Right ventricle myocardium superior (tissue), 1 donor: ENCODE results near the gene DPH1. TPM values are rescaled to one million over a fixed set of nuclear protein-coding genes. Genes with fewer than 3 reads are reported as not detected.

ENCODE experiments used
- ATAC-seq: fragments of 200-7000 bp; cut with Tn5 transposase; one replicate; pipeline ENCODE4 v1.9.1; 2020; ENCODE audit warnings: mild to moderate bottlenecking; ENCODE audit not compliant: poor library complexity
- DNase-seq: peaks from one replicate; pipeline ENCODE4 v3.0.0-alpha.2; 2020
- intact Hi-C: fragments of 100-400 bp; cut with DNase I; formaldehyde crosslinking; loops from one replicate; pipeline ENCODE4 v1.11.2; 2022
- microRNA-seq: library from miRNA; unstranded; fragments of <30 nt; microRNA quantifications from one replicate; pipeline ENCODE4 v1.2.0, GENCODE V29; 2020
- total RNA-seq: library from RNA; stranded (reverse); fragmentation: NEBNext Ultra II Directional; extraction: Animal tissue kit (Norgen Biotek cat#: 25700); gene quantifications from one replicate; pipeline ENCODE4 v1.2.1, GENCODE V29; 2021
- donor health status: DM: no; HTN: yes; CAD: no; lungs with severe emphysema.

Gene DPH1
- total RNA-seq, 1 donor from 2014 or later = 26.8 TPM

DNA sequence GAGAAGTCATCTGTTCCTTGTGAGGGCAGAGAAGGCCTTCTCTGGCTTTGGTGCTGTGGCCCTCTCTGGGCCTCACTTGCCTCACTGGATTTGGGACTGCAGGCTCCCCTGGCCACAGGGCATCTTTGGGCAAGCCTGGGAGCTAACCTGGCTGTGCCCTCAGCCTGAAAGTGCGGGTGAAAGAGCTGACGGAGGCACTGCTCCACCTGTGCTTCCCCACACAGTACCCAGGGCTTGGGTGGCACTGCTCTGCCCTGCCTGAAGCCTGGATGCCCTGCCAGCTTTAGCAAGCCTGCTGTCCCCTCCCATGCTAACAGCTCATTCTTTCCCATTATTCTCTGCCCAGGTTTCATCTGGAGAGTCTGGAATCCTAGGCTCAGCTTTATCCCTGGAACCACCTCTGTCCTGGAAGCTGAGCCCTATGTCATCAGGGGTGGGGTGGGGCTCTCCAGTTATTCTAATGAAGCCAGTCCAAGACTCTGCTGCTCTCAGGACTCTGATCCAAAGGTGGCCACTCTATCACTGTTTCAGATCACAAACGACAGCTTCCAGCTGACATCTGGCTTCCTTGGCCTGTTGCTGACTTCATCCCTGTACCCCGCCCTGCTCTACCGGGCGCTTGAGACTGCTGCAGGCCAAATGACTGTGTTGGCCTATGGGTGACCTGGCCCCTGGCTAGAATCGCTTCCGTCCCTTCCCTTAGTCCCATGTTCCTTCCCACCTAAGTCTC is 54.2 kb downstream of the DPH1 start:
- intact Hi-C loops = loop anchor here (10.0 kb wide), 1 partner anchor 91 kb away; no protein-coding TSS in a partner anchor
- peak; percentile 77 for DNase-seq
- peak; percentile 62 for ATAC-seq

DNA sequence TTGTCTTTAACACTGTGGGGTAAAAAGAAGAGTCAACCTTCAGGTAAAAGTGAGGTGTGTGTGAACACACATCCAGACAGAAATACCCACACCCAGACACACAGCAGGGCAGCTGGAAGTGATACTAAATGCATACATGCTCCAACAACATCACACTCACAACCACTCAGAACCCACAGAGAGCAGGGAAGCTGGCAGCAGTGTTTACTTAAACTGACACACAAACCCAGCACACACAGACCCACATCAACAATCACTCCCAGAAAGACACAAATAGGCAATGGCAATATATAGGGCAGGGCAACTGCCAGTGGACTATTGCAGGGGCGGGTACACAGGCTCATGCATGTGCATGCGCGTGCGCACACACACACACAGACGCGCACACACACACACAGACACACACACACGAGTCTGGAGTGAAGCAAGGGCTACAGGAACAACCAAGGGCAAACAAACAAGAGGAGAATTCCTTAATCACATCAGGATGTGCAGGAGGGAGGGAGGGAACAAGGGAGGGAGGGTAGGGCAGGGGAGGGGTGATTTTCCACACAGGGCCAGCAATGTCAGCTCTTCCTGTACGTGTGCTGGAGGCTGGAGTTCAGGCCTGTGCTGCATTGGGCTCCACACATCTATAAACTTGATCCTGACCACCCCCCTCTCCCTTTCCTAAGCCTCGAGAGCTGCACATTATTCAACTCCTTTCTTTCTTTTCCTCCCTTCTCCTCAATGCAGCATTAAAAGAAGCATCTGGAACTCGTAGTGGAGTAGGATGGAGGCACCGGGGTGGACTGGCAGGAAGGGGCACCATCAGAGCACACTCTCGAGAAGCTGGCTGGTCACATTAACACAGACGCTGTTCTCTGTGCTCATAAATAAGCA is 55.1 kb downstream of the DPH1 start:
- ATAC-seq (peak; percentile 34), DNase-seq (peak; percentile 76)
- intact Hi-C loops = loop anchor here (10.0 kb wide), 1 partner anchor 90 kb away; no protein-coding TSS in a partner anchor

DNA sequence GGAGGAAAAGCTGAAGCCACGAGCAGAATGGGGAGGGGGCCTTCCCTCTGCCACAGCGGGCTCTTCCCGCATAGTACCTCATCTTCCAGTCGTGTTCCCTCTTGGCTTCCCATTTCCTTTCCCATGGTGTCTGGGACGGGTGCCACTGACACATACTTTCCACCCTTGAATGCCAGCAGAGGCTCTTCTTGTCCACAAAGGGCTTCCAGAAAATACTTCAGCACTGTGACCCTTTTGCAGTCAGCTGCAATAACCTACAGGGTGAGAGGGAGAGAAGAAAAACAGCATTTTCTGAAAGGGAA is 55.6 kb downstream of the DPH1 start:
- intact Hi-C loops = loop anchor here (10.0 kb wide), 1 partner anchor 89 kb away; no protein-coding TSS in a partner anchor
- DNase-seq (peak; percentile 76), ATAC-seq (peak; percentile 48)

GRCh38 chr17:2086306-2086705 is 56.4 kb downstream of the DPH1 start:
- DNase-seq (no peak), ATAC-seq (no peak)
- intact Hi-C loops = loop anchor here (10.0 kb wide), 1 partner anchor 88 kb away; no protein-coding TSS in a partner anchor

DNA sequence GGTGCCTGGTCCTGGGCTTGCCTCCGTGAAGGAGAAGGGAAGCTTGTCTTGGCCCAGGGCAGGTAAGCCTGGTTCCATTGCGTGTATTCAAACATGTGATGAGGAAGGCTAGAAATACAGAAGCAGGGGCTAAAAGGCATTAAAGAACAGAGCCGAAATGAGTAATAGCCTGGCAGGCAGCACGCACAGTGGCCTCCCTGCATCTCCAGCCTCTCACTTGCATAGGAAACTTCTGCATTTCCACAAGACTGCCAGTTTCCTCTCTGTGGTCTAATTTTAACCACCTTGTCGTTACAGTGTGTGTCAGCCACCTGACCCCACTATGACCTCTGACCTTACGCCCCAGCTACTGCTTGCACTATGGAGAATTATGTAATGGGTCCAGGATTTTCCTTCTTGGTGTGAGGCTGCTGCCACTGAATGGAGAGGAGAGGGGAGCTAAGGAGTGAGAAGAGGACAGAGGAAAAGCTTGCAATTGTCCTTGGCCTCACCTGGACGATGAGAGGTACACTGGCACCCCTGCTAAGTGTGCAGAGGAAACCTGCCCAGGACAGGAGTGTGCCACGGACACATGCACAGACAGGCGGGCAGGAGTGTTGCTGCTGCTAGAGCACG is 57.8 kb downstream of the DPH1 start:
- ATAC-seq (no peak), DNase-seq (peak; percentile 69)
- intact Hi-C loops = loop anchor here (10.0 kb wide), 1 partner anchor 87 kb away; no protein-coding TSS in a partner anchor

GRCh38 chr17:2089021-2089422 is 59.1 kb downstream of the DPH1 start:
- intact Hi-C loops = loop anchor here (10.0 kb wide), 1 partner anchor 86 kb away; no protein-coding TSS in a partner anchor
- ATAC-seq = no peak
- no peak for DNase-seq

DNA sequence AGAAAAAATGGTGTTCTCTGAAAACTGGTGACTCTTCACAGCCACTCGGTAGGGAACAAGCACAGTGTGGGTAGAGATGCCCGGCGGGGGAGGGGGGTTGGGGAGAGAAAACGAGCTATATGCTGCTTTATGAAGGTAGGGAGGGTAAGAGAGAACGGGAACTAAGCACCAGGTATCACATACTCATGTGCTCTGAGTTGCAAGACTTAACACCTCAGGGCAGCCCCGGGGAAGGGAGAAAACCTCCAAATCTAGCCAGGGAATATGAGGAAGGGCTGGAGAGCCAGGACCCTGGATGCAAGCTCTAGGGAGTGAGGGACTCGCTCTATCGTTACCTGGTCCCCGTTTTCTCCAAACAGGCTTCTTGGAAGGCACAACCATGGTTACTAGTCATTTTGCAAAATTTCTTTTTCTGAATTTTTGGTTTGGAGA is 60.3 kb downstream of the DPH1 start:
- ATAC-seq (no peak), DNase-seq (no peak)
- intact Hi-C loops = loop anchor here (10.0 kb wide), 1 partner anchor 155 kb away; no protein-coding TSS in a partner anchor

GRCh38 chr17:2090804-2091534 is 61.0 kb downstream of the DPH1 start:
- ATAC-seq = peak; percentile 34
- DNase-seq = peak; percentile 67
- intact Hi-C loops = loop anchor here (10.0 kb wide), 1 partner anchor 154 kb away; no protein-coding TSS in a partner anchor

DNA sequence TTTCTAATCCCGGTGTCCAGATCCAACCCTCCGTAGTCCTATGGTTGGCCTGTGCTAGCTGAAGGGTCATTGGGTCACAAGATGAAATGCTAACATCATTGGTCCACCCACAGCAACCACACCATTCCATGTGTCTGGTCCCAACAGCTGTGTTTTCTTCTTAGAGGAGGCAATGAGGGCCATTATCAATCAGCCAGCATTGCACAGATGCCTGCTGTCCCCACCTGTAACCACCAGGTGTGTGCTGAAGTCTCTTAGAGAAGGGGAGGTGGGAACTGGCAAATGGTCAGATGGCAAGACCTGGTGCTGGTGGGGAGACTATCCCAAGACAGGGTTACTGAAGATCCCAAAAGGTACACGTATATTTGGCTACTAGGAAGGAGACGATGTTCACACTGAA is 62.3 kb downstream of the DPH1 start:
- DNase-seq = no peak
- no peak for ATAC-seq
- intact Hi-C loops = loop anchor here (10.0 kb wide), 1 partner anchor 153 kb away; no protein-coding TSS in a partner anchor

DNA sequence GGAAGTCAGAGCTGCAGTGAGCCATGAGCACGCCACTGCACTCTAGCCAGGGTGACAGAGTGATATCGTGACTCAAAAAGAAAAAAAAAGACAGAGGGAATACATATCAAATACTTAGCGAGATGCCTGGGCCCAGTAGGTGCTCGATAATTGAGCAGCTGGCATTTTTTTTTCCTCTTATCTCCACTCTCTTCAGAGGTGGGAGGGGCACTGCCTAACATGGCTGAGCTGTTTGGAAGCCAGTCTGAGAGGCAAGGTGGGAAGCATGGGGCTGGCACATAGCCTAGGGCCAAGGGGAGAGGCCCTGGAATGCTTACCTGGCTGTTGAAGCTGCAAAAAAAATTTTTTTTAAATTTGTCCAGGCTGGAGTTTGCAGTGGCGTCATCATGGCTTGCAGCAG is 63.4 kb downstream of the DPH1 start:
- DNase-seq (no peak), ATAC-seq (no peak)
- intact Hi-C loops = loop anchor here (10.0 kb wide), 1 partner anchor 151 kb away; no protein-coding TSS in a partner anchor

Small RNA genes within 50 kb of the gene (microRNA-seq; reads per million reads assigned to microRNA genes)
- gene MIR132 (257 reads per million, percentile 66 among the genes with 10 or more reads in this experiment), gene MIR212 (7.1 reads per million, percentile 20 among the genes with 10 or more reads in this experiment)

Other genes starting within 250 kb of the DPH1 start
- gene SMYD4, start 200.3 kb upstream of the DPH1 start, total RNA-seq = 8.6 TPM
- 54.0 TPM for gene RPA1, start 200.1 kb upstream of the DPH1 start, total RNA-seq
- gene RTN4RL1, start 4.8 kb upstream of the DPH1 start, total RNA-seq = 3.4 TPM
- gene OVCA2, start 11.9 kb downstream of the DPH1 start, total RNA-seq = 13.7 TPM
- gene HIC1, start 24.9 kb downstream of the DPH1 start, total RNA-seq = 19.3 TPM